GM12878 (cell line): ENCODE measurements around the gene CARD9. TPM values are rescaled to one million over a fixed set of nuclear protein-coding genes. Genes with fewer than 3 reads are reported as not detected.

ENCODE experiments used
- ATAC-seq: fragments of 200-7000 bp; cut with Tn5 transposase; 3 replicates; pipeline ENCODE4 v1.9.1; 2020; ENCODE audit warnings: mild to moderate bottlenecking, moderate library complexity
- BruUV-seq: library from RNA; stranded (reverse); fragments of 400-500 nt; replicated peaks from 2 replicates; lab custom pipeline; 2021; lab: Mats Ljungman, UMichigan
- CTCF ChIA-PET: fragments of 300-600 bp; sonication (Branson Sonifier 250); formaldehyde crosslinking; extraction: SDS; loops from one replicate; lab custom pipeline; 2021; ENCODE audit warnings: inconsistent platforms; lab: Yijun Ruan, JAX
- POLR2A ChIA-PET: fragments of 350-600 bp; formaldehyde crosslinking; extraction: SDS; loops from one replicate; lab custom pipeline; 2021; ENCODE audit warnings: inconsistent platforms; lab: Charles Lee
- RAD21 ChIA-PET: fragments of 300-600 bp; sonication (Branson Sonifier 250); formaldehyde crosslinking; loops from one replicate; lab custom pipeline; 2023; ENCODE audit warnings: antibody characterized with exemption; ENCODE audit not compliant: unreplicated experiment; lab: Charles Lee
- SMC1A ChIA-PET: fragments of 300-600 bp; sonication (Branson Sonifier 250); formaldehyde crosslinking; loops from one replicate; lab custom pipeline; 2023; ENCODE audit not compliant: unreplicated experiment, uncharacterized antibody; lab: Charles Lee
- DNase-seq: peaks from one replicate; pipeline ENCODE4 v3.0.0-alpha.2; 2011; ENCODE audit warnings: low read depth, low spot score
- FAIRE-seq: peaks from 3 replicates; lab custom pipeline; 2011; peaks lifted over from hg19 to GRCh38; lab: Jason Lieb, UNC
- H2AFZ ChIP-seq: 2 replicates; pipeline ENCODE4 v1.6.0; 2011; ENCODE audit warnings: low read depth, low read length, control low read depth; ENCODE audit not compliant: control insufficient read depth
- H3K27ac ChIP-seq: 2 replicates; pipeline ENCODE4 v1.5.1; 2011; ENCODE audit warnings: control low read depth; ENCODE audit not compliant: control insufficient read depth, insufficient read depth
- H3K27me3 ChIP-seq, 2 experiments: replicated peaks in 1 of 2; 2 replicates each; pipeline versions ENCODE4 v1.6.0 to v1.6.1; 2011; ENCODE audit warnings: low read length in 1 of 2; ENCODE audit not compliant: control insufficient read depth in 2 of 2, insufficient read depth in 2 of 2
- H3K36me3 ChIP-seq, 2 experiments: 2 replicates each; pipeline ENCODE4 v1.5.1; 2011; ENCODE audit warnings: low read length in 1 of 2; ENCODE audit not compliant: control insufficient read depth in 2 of 2, insufficient read depth in 2 of 2
- H3K4me1 ChIP-seq: 2 replicates; pipeline ENCODE4 v1.6.1; 2011; ENCODE audit warnings: mild to moderate bottlenecking, low read length, moderate library complexity, mixed read lengths; ENCODE audit not compliant: control insufficient read depth, insufficient read depth
- H3K4me2 ChIP-seq: 2 replicates; pipeline ENCODE4 v1.6.0; 2011; ENCODE audit warnings: control low read depth; ENCODE audit not compliant: control insufficient read depth, insufficient read depth
- H3K4me3 ChIP-seq: fragments of 200-600 bp; sonication (generic); 2 replicates; pipeline ENCODE4 v1.5.1; 2016
- H3K79me2 ChIP-seq: 2 replicates; pipeline ENCODE4 v1.6.0; 2011; ENCODE audit warnings: low read length; ENCODE audit not compliant: control insufficient read depth, insufficient read depth
- H3K9ac ChIP-seq: 2 replicates; pipeline ENCODE4 v1.8.0; 2011; ENCODE audit warnings: low read length, control low read depth, mixed read lengths; ENCODE audit not compliant: control insufficient read depth, insufficient read depth
- H3K9me3 ChIP-seq: replicated peaks from 3 replicates; pipeline ENCODE4 v1.5.1; 2011; ENCODE audit warnings: mild to moderate bottlenecking, low read length; ENCODE audit not compliant: control insufficient read depth, insufficient read depth
- H4K20me1 ChIP-seq: 2 replicates; pipeline ENCODE4 v1.6.0; 2011; ENCODE audit not compliant: control insufficient read depth, insufficient read depth
- BRCA1 ChIP-seq: IDR thresholded peaks from 2 replicates; pipeline ENCODE4 v1.6.1; 2011; ENCODE audit warnings: low read depth, low read length, improper control_type of control experiment
- EZH2 ChIP-seq: IDR thresholded peaks from 2 replicates; pipeline ENCODE4 v1.6.1; 2012; ENCODE audit warnings: low read depth, mild to moderate bottlenecking, control low read depth, inconsistent platforms, low read length, borderline replicate concordance; ENCODE audit not compliant: control insufficient read depth
- MYC ChIP-seq: IDR thresholded peaks from 2 replicates; pipeline ENCODE4 v1.6.1; 2011; ENCODE audit warnings: mild to moderate bottlenecking, low read length, moderate library complexity, inconsistent platforms; ENCODE audit not compliant: insufficient read depth, insufficient replicate concordance, insufficient read length, severe bottlenecking
- RBBP5 ChIP-seq: fragments of 200-600 bp; sonication (generic); conservative IDR thresholded peaks from 2 replicates; pipeline ENCODE4 v1.6.1; 2016
- SIN3A ChIP-seq: IDR thresholded peaks from 2 replicates; pipeline ENCODE4 v1.6.1; 2012; ENCODE audit warnings: low read depth, low read length, improper control_type of control experiment
- ZZZ3 ChIP-seq: IDR thresholded peaks from 2 replicates; pipeline ENCODE4 v1.6.1; 2011; ENCODE audit warnings: low read depth; ENCODE audit not compliant: control insufficient read depth, insufficient read length
- WGBS: methylation state at CpG from one replicate; pipeline ENCODE4 v1.1.6; 2016; ENCODE audit warnings: low lambda C conversion rate; ENCODE audit not compliant: insufficient replicate concordance, insufficient coverage; ENCODE audit errors: missing lambda C conversion rate; 5-methylcytosine and 5-hydroxymethylcytosine counted together
- in situ Hi-C: fragments of 300-500 bp; cut with MboI; formaldehyde crosslinking; loops from 9 replicates; pipeline ENCODE4 v1.14.3; 2018; ENCODE audit warnings: mixed read lengths
- intact Hi-C: fragments of 100-400 bp; cut with micrococcal nuclease; formaldehyde crosslinking; loops from one replicate; pipeline ENCODE4 v1.14.2; 2022; ENCODE audit not compliant: unreplicated experiment
- polyA plus RNA-seq, 11 experiments: library from polyadenylated mRNA; depleted of rRNA in 4 of 11; unstranded in 6 of 11; stranded (reverse) in 5 of 11; fragments of >200 nt; fragmentation: Nextera tagmentation in 4 of 11; fragmentation: Illumina TruSeq in 1 of 11; extraction: Ambion mirVana in 4 of 11; extraction: Trizol in 1 of 11; gene quantifications; 1 replicate in 1 of 11; 2 replicates in 10 of 11; pipeline versions ENCODE4 v1.2.1 to v1.2.3, GENCODE V29; 2011 to 2016; ENCODE audit warnings: inconsistent platforms in 2 of 11, missing spikeins in 2 of 11, low read depth in 1 of 11
- total RNA-seq, 4 experiments: library from RNA; depleted of rRNA in 3 of 4; stranded (reverse); fragments of >200 nt in 3 of 4; fragmentation: Illumina TruSeq in 1 of 4; extraction: Trizol in 1 of 4; gene quantifications; 2 replicates each; pipeline versions ENCODE4 v1.2.1 to v1.2.3, GENCODE V29; 2013 to 2021

The CARD9 gene
- total and polyA plus RNA-seq, 10 of the 15 experiments (the other 5 are each of a cell fraction or from before 2014, with no cell fraction given) = 0.11 to 4.9 (median 1.8) TPM; not detected in 1

GRCh38 chr9:136345281-136346156 is 27.9 kb downstream of the CARD9 start:
- 42% methylated on average over 42 of the region's 43 CpGs for WGBS
- CTCF ChIA-PET = no interaction called here
- no peak for FAIRE-seq

GRCh38 chr9:136344544-136345280 is 28.8 kb downstream of the CARD9 start:
- TF ChIP-seq ZZZ3 (no peak), EZH2 (no peak)
- no peak for DNase-seq
- Histone ChIP-seq H3K79me2 (no peaks in the 10 kb centered on the region), H2AFZ (no peak overlapping the region), H3K4me1 (no peaks in the 10 kb centered on the region), H3K27me3 (no peaks in the 10 kb centered on the region; a peak in 1 of 4 replicates), H3K4me3 (no peak overlapping the region), H3K9me3 (no peaks in the 10 kb centered on the region), H3K36me3 (no peaks in the 10 kb centered on the region), H3K4me2 (no peak overlapping the region), H3K27ac (no peak overlapping the region), H3K9ac (no peak overlapping the region), H4K20me1 (no peaks in the 10 kb centered on the region)
- no peak for ATAC-seq
- intact Hi-C loops = no loop called here
- ChIA-PET CTCF (no interaction called here), SMC1A (no interaction called here), POLR2A (interaction anchor here (0.6 kb wide), 1 partner anchor 210 kb away, joined by 3 read pairs; no protein-coding TSS in a partner anchor), RAD21 (interaction anchor here (1.4 kb wide), 1 partner anchor 140 kb away, joined by 3 read pairs; no protein-coding TSS in a partner anchor)
- no peak for FAIRE-seq
- in situ Hi-C loops = no loop called here
- no TSS peak for BruUV-seq
- 41% methylated on average over 21 of the region's 21 CpGs for WGBS

More at GRCh38 chr9:136345281-136346156, 27.9 kb downstream of the CARD9 start:
- no peaks in the 10 kb centered on the region for H3K4me1 ChIP-seq
- ChIA-PET RAD21 (interaction anchor here (1.4 kb wide), 1 partner anchor 139 kb away, joined by 3 read pairs; no protein-coding TSS in a partner anchor), POLR2A (interaction anchor here (0.6 kb wide), 1 partner anchor 22 kb away, joined by 3 read pairs; no protein-coding TSS in a partner anchor), SMC1A (no interaction called here)
- DNase-seq = no peak
- H3K27ac ChIP-seq = no peak overlapping the region
- H3K79me2 ChIP-seq = no peaks in the 10 kb centered on the region
- no peak for TF ChIP-seq BRCA1
- no peak for TF ChIP-seq SIN3A
- TF ChIP-seq MYC = no peak
- TF ChIP-seq RBBP5 = no peak
- TF ChIP-seq, all 136 proteins: peak for 0
- in situ Hi-C loops = no loop called here
- intact Hi-C loops = no loop called here
- no peak overlapping the region for H2AFZ ChIP-seq
- H4K20me1 ChIP-seq = no peaks in the 10 kb centered on the region
- ATAC-seq = no peak
- no peaks in the 10 kb centered on the region for H3K36me3 ChIP-seq
- H3K27me3 ChIP-seq = no peaks in the 10 kb centered on the region; a peak in 1 of 4 replicates
- no peak overlapping the region for H3K4me2 ChIP-seq
- no peak overlapping the region for H3K4me3 ChIP-seq
- no peaks in the 10 kb centered on the region for H3K9me3 ChIP-seq
- no TSS peak for BruUV-seq
- H3K9ac ChIP-seq = no peak overlapping the region
